HL-60 (cell line): ENCODE results near the gene LDB2.
"Not testable (repeated sequence)": the region's sequence is repeated elsewhere in the genome, so short reads cannot be mapped to it uniquely, and the experiment has no call there.

ENCODE experiments used
- DNase-seq, 2 experiments: peaks; one replicate each; pipeline ENCODE4 v3.0.0-alpha.2; 2010 to 2020; ENCODE audit warnings: low read depth in 1 of 2, low spot score in 1 of 2
- H3K27ac ChIP-seq: fragments of 250-450 bp; sonication (Bioruptor Pico); replicated peaks from 2 replicates; pipeline ENCODE4 v1.5.1; 2020; ENCODE audit warnings: mild to moderate bottlenecking, moderate library complexity
- H3K27me3 ChIP-seq: fragments of 250-450 bp; sonication (Bioruptor Pico); 2 replicates; pipeline ENCODE4 v1.5.1; 2021; ENCODE audit warnings: mild to moderate bottlenecking, moderate library complexity; ENCODE audit not compliant: insufficient read depth, poor library complexity, severe bottlenecking
- H3K4me3 ChIP-seq: replicated peaks from 2 replicates; pipeline ENCODE4 v1.5.1; 2011; ENCODE audit warnings: mild to moderate bottlenecking, control low read depth, low read length; ENCODE audit not compliant: insufficient read depth
- CTCF ChIP-seq: IDR thresholded peaks from one replicate; pipeline ENCODE4 v1.5.1; 2011; ENCODE audit warnings: low read length, control low read depth, inconsistent platforms; ENCODE audit not compliant: insufficient read depth
- GABPA ChIP-seq: IDR thresholded peaks from 2 replicates; pipeline ENCODE4 v1.6.1; 2012; ENCODE audit warnings: low read depth
- POLR2AphosphoS5 ChIP-seq: IDR thresholded peaks from 2 replicates; pipeline ENCODE4 v1.6.1; 2012; ENCODE audit warnings: low read depth
- REST ChIP-seq: IDR thresholded peaks from 2 replicates; pipeline ENCODE4 v1.6.1; 2012; ENCODE audit warnings: low read depth; ENCODE audit not compliant: insufficient replicate concordance
- SPI1 ChIP-seq: IDR thresholded peaks from 2 replicates; pipeline ENCODE4 v1.6.1; 2012; ENCODE audit warnings: low read depth, mild to moderate bottlenecking, borderline replicate concordance

The LDB2 gene

GRCh38 chr4:16572161-16572560 is 326.3 kb downstream of the LDB2 start:
- TF ChIP-seq SPI1 (no peak), POLR2AphosphoS5 (no peak), REST (no peak), CTCF (no peak), GABPA (no peak)
- no peak for DNase-seq
- Histone ChIP-seq H3K27ac (no peak overlapping the region), H3K4me3 (no peak overlapping the region), H3K27me3 (no peaks in the 10 kb centered on the region)

- no peak for DNase-seq
- Histone ChIP-seq H3K4me3 (no peak overlapping the region), H3K27ac (no peak overlapping the region), H3K27me3 (no peaks in the 10 kb centered on the region)
- no peak for TF ChIP-seq CTCF
- TF ChIP-seq REST: no peak
- TF ChIP-seq SPI1: no peak
- no peak for TF ChIP-seq GABPA
- no peak for TF ChIP-seq POLR2AphosphoS5
Observed at GRCh38 chr4:16569790-16570189, 328.7 kb downstream of the LDB2 start.

GRCh38 chr4:16557316-16557715 is 341.1 kb downstream of the LDB2 start:
- H3K27ac ChIP-seq, H3K4me3 ChIP-seq, DNase-seq, H3K27me3 ChIP-seq: not testable (repeated sequence)

GRCh38 chr4:16555156-16555555 is 343.3 kb downstream of the LDB2 start:
- DNase-seq: no peak
- H3K27ac ChIP-seq: no peak overlapping the region
- no peaks in the 10 kb centered on the region for H3K27me3 ChIP-seq
- H3K4me3 ChIP-seq: no peak overlapping the region
- TF ChIP-seq REST (no peak), SPI1 (no peak), CTCF (no peak), GABPA (no peak), POLR2AphosphoS5 (no peak)
